Caco-2 (cell line): ENCODE measurements around the gene ATP2C2. TPM values are rescaled to one million over a fixed set of nuclear protein-coding genes. Genes with fewer than 3 reads are reported as not detected.

Source experiments
- BruUV-seq: library from RNA; stranded (reverse); fragments of 400-500 nt; replicated peaks from 2 replicates; lab custom pipeline; 2021; lab: Mats Ljungman, UMichigan
- CTCF ChIA-PET: fragments of 300-600 bp; sonication (Branson Sonifier 250); formaldehyde crosslinking; loops from one replicate; lab custom pipeline; 2022; ENCODE audit warnings: antibody characterized with exemption; lab: Charles Lee
- POLR2A ChIA-PET: fragments of 300-600 bp; sonication (Branson Sonifier 250); formaldehyde crosslinking; loops from one replicate; lab custom pipeline; 2022; ENCODE audit warnings: antibody characterized with exemption; lab: Charles Lee
- DNase-seq, 2 experiments: peaks; one replicate each; pipeline versions ENCODE4 v3.0.0 to v3.0.0-alpha.2; 2020 to 2022
- H3K27me3 ChIP-seq: replicated peaks from 2 replicates; pipeline ENCODE4 v1.6.0; 2011; ENCODE audit warnings: low read length; ENCODE audit not compliant: control insufficient read depth, insufficient read depth
- H3K36me3 ChIP-seq: 2 replicates; pipeline ENCODE4 v1.5.1; 2011; ENCODE audit warnings: low read length; ENCODE audit not compliant: control insufficient read depth, insufficient read depth
- H3K4me1 ChIP-seq: fragments of 250-450 bp; sonication (Bioruptor Pico); 2 replicates; pipeline ENCODE4 v1.5.1; 2020; ENCODE audit warnings: mild to moderate bottlenecking
- H3K4me3 ChIP-seq: 2 replicates; pipeline ENCODE4 v1.5.1; 2011; ENCODE audit warnings: low read depth, mild to moderate bottlenecking, control low read depth, low read length
- H3K9me3 ChIP-seq: fragments of 250-450 bp; sonication (Bioruptor Pico); 2 replicates; pipeline ENCODE4 v1.5.1; 2020; ENCODE audit warnings: mild to moderate bottlenecking, moderate library complexity
- H3K27ac Mint-ChIP-seq: one replicate; pipeline ENCODE4 v1.8.0; 2022; ENCODE audit warnings: mixed read lengths; ENCODE audit not compliant: unreplicated experiment
- H3K27me3 Mint-ChIP-seq: one replicate; pipeline ENCODE4 v1.8.0; 2022; ENCODE audit warnings: mixed read lengths; ENCODE audit not compliant: insufficient read depth, unreplicated experiment
- H3K36me3 Mint-ChIP-seq: one replicate; pipeline ENCODE4 v1.8.0; 2022; ENCODE audit warnings: mild to moderate bottlenecking, mixed read lengths; ENCODE audit not compliant: insufficient read depth, unreplicated experiment
- H3K4me1 Mint-ChIP-seq: one replicate; pipeline ENCODE4 v1.8.0; 2022; ENCODE audit warnings: low read depth, mixed read lengths; ENCODE audit not compliant: unreplicated experiment
- H3K4me3 Mint-ChIP-seq: one replicate; pipeline ENCODE4 v1.8.0; 2022; ENCODE audit warnings: mild to moderate bottlenecking, moderate library complexity, mixed read lengths; ENCODE audit not compliant: unreplicated experiment
- H3K9me3 Mint-ChIP-seq: one replicate; pipeline ENCODE4 v1.8.0; 2022; ENCODE audit warnings: mixed read lengths; ENCODE audit not compliant: unreplicated experiment
- CTCF ChIP-seq, 2 experiments: fragments of 200-600 bp in 1 of 2; IDR thresholded peaks; 1 replicate in 1 of 2; 2 replicates in 1 of 2; pipeline versions ENCODE4 v1.5.1 to v1.8.0; 2011 to 2022; ENCODE audit warnings: antibody characterized with exemption in 1 of 2, control low read depth in 1 of 2, inconsistent platforms in 1 of 2, low read depth in 1 of 2, low read length in 1 of 2, mild to moderate bottlenecking in 1 of 2, moderate library complexity in 1 of 2; ENCODE audit not compliant: insufficient read depth in 1 of 2, severe bottlenecking in 1 of 2, unreplicated experiment in 1 of 2
- intact Hi-C: fragments of 100-400 bp; cut with micrococcal nuclease; formaldehyde crosslinking; loops from one replicate; pipeline ENCODE4 v1.10.0; 2022; ENCODE audit not compliant: unreplicated experiment
- total RNA-seq: library from RNA; stranded (reverse); gene quantifications from 2 replicates; pipeline ENCODE4 v1.2.3, GENCODE V29; 2022

ATP2C2 gene
- total RNA-seq, 1 experiment from 2014 or later = 47.0 TPM

- no peak for TF ChIP-seq CTCF (IDR thresholded peaks at IDR 0.05; ENCODE audit: insufficient read depth in 1 of 2, low read depth in 1 of 2, low read length in 1 of 2, severe bottlenecking in 1 of 2, unreplicated experiment in 1 of 2)
- Histone ChIP-seq H3K4me3 (no peak overlapping the region), H3K9me3 (no peaks in the 10 kb centered on the region; the same call in 1 of the 2 replicates), H3K4me1 (no peaks in the 10 kb centered on the region), H3K27me3 (no peaks in the 10 kb centered on the region), H3K36me3 (no peaks in the 10 kb centered on the region)
- no peaks in the 10 kb centered on the region for H3K9me3 Mint-ChIP-seq
- ChIA-PET POLR2A (no interaction called here), CTCF (no interaction called here)
- DNase-seq = no peak
- intact Hi-C loops = no loop called here
- H3K4me1 Mint-ChIP-seq = no peaks in the 10 kb centered on the region
- no peak overlapping the region for H3K4me3 Mint-ChIP-seq
- BruUV-seq = no TSS peak
- H3K36me3 Mint-ChIP-seq = no peaks in the 10 kb centered on the region
- no peak overlapping the region for H3K27ac Mint-ChIP-seq
- no peaks in the 10 kb centered on the region for H3K27me3 Mint-ChIP-seq
These were observed 46.4 kb upstream of the ATP2C2 start for GRCh38 chr16:84321932-84322331.

- Mint-ChIP-seq H3K27me3 (no peaks in the 10 kb centered on the region), H3K4me1 (no peaks in the 10 kb centered on the region), H3K4me3 (no peak overlapping the region), H3K36me3 (no peaks in the 10 kb centered on the region), H3K27ac (no peak overlapping the region), H3K9me3 (no peaks in the 10 kb centered on the region)
- H3K9me3 ChIP-seq = no peaks in the 10 kb centered on the region; the same call in 1 of the 2 replicates
- H3K4me1 ChIP-seq = no peaks in the 10 kb centered on the region
- POLR2A ChIA-PET = no interaction called here
- no peaks in the 10 kb centered on the region for H3K36me3 ChIP-seq
- intact Hi-C loops = no loop called here
- no peaks in the 10 kb centered on the region; the same call in 1 of the 2 replicates for H3K27me3 ChIP-seq
- no peak for TF ChIP-seq CTCF (IDR thresholded peaks at IDR 0.05; ENCODE audit: insufficient read depth in 1 of 2, low read depth in 1 of 2, low read length in 1 of 2, severe bottlenecking in 1 of 2, unreplicated experiment in 1 of 2)
- no peak for DNase-seq
- BruUV-seq = no TSS peak
- CTCF ChIA-PET = no interaction called here
- no peak overlapping the region for H3K4me3 ChIP-seq
These were observed 45.6 kb upstream of the ATP2C2 start for GRCh38 chr16:84322749-84323148.

- H3K4me3 ChIP-seq = no peak overlapping the region
- H3K36me3 ChIP-seq = no peaks in the 10 kb centered on the region
- ChIA-PET POLR2A (no interaction called here), CTCF (no interaction called here)
- Mint-ChIP-seq H3K4me3 (no peak overlapping the region), H3K36me3 (no peaks in the 10 kb centered on the region), H3K9me3 (no peaks in the 10 kb centered on the region), H3K27me3 (no peaks in the 10 kb centered on the region), H3K4me1 (no peaks in the 10 kb centered on the region), H3K27ac (no peak overlapping the region)
- H3K4me1 ChIP-seq = no peaks in the 10 kb centered on the region
- intact Hi-C loops = no loop called here
- TF ChIP-seq CTCF (IDR thresholded peaks at IDR 0.05; ENCODE audit: insufficient read depth in 1 of 2, low read depth in 1 of 2, low read length in 1 of 2, severe bottlenecking in 1 of 2, unreplicated experiment in 1 of 2) = no peak
- no TSS peak for BruUV-seq
- H3K27me3 ChIP-seq = no peaks in the 10 kb centered on the region; the same call in 1 of the 2 replicates
- DNase-seq = no peak
- no peaks in the 10 kb centered on the region; the same call in 1 of the 2 replicates for H3K9me3 ChIP-seq
These were observed 44.7 kb upstream of the ATP2C2 start for GRCh38 chr16:84323606-84324005.
